Measurements from ENCODE around the gene GALNT17.
A peak's percentile ranks its signal among the peaks of the same experiment; 100 is the strongest.

Gene GALNT17

GRCh38 chr7:71286924-71287323, 155.0 kb downstream of the GALNT17 start:
- DNase-seq: no peak

GRCh38 chr7:71290452-71290851, 158.5 kb downstream of the GALNT17 start:
- DNase-seq: no peak

DNA sequence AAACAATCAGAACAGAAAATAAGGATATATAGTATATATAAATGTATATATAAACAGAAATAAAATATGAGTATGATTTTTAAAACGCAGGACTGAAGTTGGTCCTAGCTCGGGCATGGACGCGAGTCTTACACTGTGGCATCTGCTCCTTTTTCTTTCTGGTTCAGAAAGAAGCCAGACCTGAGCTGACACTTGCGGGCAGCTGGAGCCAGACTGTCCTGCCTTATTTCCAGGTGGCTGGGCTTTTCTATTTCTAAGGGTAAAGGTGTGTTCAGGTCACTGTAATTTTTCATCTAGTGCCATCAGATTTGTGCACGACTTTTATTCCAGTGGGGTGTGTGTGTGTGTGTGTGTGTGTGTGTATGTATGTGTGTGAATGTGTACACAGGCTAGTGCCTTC, 166.4 kb downstream of the GALNT17 start:
- no peak for DNase-seq

DNA sequence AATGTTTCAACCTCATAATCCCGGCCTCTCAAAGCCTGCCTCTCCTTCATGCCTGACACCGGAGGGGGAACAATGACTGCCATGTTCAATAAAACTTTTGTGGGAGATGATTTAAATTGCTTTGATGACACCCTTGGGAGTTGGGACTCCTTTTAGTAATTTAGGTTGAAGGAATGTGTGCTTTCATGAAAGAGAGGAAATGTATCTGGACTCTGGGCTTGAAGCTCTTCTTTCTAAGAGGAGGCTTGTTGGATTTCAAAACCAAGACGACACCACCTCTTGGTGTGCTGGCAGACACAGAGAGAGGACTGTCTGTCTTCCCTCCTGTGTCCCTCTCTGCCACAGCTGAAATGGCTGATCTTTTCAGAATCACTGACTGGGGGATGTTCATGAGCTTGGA, 168.1 kb downstream of the GALNT17 start:
- DNase-seq: peak; percentile 7

DNA sequence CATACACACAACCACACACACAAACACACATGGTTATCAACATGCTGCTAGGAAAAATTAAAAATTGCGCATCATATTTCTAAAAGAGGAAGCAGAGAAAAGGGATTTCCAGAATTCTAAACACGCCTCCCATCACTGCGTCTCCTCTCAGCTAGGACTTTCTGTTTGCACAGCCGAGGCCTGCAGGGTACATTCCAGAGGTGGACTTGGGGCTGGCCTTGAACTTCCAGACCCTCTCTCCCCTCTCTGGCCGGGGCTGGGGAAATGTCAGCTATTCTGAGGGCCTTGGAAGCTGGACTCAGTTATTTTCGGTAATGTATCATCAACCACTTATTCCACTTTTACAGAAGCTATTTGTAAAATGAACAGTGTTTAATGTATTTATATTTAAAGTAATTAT, 168.7 kb downstream of the GALNT17 start:
- DNase-seq: no peak

DNA sequence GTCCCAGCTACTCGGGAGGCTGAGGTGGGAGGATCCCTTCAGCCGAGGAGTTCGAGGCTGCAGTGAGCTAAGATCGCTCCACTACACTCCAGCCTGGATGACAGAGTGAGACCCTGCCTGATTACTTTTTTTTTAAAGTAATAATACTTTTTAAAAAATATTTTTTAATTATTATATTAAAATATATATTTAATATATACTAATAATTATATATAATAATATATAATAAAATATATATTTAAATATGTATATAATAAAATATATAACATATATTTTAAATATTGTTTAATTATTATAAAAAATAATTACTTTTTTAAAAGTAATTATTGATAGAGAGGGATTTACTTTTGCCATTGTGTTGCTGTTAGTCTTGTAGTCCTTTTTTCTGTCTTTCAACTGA, 169.2 kb downstream of the GALNT17 start:
- DNase-seq: no peak

DNA sequence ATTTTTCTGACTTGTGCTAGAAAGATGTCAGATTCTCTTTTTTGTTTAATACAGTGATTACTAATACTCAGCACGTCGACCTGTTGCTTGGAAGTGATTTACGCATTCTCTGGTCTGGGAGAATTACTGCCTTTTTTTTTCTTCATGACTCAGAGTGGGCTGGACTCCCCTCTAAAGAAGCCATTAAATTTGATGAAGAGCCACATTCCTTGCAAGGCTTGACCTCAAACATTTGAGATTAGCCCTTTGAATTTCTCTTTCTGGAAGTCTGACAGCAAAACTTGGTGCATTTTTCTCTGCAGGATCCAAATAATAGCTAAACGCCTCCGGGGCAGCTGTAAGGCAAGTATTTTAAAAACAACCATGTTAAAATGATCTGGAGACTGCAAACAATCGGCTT, 171.6 kb downstream of the GALNT17 start:
- no peak for DNase-seq

- no peak for DNase-seq
These were observed 176.2 kb downstream of the GALNT17 start for GRCh38 chr7:71308096-71308495.

GRCh38 chr7:71311576-71311975, 179.6 kb downstream of the GALNT17 start:
- DNase-seq: no peak

GRCh38 chr7:71312755-71313490, 181.0 kb downstream of the GALNT17 start:
- DNase-seq: no peak

DNA sequence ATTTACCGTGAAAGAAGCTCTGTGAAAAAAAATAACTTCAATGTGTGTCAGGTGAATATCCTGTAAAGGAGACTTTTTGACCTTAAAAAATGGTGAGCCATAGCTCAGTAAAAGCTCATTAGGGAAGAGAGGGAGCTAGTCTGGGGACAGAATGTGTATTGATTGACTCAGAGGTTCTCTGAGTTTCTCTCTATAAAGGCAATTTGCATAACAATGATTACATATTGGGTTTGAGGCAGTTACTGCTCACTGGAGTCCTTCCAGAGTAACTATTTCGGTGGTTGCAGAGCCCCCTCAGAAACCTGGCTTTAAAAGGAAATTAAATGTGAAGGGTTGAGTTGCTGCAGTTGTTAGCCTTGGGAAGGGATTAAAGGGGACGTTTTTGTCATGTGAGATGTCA, 181.6 kb downstream of the GALNT17 start:
- no peak for DNase-seq

- no peak for DNase-seq
These were observed 189.0 kb downstream of the GALNT17 start for GRCh38 chr7:71320916-71321315.

DNA sequence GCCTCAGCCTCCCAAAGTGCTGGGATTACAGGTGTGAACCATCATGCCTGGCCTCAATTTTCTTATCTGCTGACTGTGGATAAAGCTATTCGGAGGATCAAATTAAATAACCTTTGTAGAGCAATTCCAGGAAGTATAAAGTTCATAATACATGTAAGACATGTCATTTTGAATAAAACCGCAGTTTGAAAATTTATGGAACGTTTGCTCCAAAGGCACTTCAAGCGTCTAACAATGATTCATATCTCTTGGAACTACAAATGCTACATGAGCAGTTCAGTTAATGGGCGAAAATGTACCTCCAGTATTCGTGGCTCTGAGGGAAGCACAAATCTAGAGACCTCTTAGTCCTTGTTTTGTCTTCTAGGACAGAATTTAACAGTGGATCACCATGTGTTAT, 190.3 kb downstream of the GALNT17 start:
- DNase-seq: no peak

DNA sequence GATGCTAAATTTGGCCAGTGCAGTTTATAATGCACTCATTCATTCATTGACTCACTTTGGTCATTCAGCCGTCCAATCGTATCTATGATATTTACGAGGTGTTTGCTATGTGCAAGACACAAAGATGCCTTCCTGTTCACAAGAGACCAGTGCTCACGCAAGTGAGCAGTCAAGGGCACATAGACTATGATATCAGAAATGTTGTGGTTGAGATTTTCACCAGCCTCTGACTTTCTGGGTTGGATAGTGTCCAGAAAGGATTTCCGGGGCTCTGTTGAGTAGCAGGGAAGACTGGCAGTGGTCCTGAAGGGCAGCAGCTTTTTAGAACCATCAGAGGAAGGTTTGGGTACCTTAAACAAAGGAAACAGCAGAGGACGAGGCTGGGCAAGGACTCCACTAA, 191.8 kb downstream of the GALNT17 start:
- no peak for DNase-seq

- peak; percentile 3 for DNase-seq
These were observed 193.2 kb downstream of the GALNT17 start for GRCh38 chr7:71325151-71325550.

DNA sequence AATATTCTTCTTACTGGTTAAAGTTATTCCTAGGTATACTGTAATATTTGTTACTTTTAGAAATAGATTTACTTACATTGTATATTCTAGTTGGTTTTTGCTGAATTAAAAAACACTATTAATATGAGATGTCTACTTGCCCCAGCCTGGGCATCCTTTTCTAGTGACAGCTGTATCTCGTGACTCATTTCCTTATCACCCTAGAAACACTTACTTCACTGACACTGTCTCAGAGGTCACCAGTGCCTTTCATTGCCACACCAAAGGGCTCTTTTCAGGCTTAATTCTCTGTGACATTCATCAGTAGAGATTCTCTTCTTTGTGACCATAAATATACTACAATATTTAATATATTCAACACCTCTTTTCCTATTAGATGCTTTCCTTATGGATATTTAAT, 194.7 kb downstream of the GALNT17 start:
- no peak for DNase-seq

- DNase-seq: no peak
These were observed 196.0 kb downstream of the GALNT17 start for GRCh38 chr7:71327946-71328345.

GRCh38 chr7:71329030-71329660, 197.2 kb downstream of the GALNT17 start:
- no peak for DNase-seq

GRCh38 chr7:71332207-71332606, 200.3 kb downstream of the GALNT17 start:
- DNase-seq: no peak

- peak; percentile 78 for DNase-seq
These were observed 202.6 kb downstream of the GALNT17 start for GRCh38 chr7:71334541-71334940.

DNA sequence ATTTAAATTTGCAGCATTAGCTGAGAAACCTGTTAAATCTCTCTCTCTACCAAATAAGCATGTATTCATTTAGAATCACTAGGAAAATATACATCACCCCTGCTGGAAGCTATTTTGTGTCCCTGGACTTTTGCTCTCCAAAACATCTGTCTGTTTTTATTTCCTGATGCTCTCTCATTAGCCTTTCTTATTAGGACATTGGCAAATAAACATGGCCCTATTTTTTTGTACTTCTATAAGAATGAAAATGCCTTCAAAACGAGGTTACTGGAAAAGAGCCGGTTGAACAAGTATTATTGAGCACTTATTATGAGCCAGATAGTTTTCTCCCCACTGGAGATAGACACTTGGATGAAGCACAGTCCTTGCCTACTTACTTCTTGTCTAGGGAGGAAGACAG, 206.9 kb downstream of the GALNT17 start:
- DNase-seq: no peak

DNA sequence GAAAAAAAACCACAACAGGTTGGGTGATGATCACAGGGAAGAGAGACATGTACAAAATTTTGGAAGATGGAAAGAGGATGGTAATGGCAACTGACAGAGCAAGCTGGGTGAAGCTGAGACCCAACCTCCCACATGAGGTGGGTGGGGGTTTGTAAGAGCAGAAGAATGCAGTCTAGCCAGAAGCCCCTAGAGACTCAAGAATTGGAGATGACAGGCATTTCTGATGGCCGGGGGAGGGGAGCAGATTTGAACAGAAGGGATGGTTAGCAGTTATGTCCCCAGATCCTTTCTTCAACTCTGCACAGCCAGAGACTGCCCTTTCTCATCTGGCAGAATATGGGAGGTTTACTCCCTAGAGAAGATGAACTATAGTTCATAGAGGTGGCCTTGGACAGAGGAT, 208.0 kb downstream of the GALNT17 start:
- DNase-seq: no peak

DNA sequence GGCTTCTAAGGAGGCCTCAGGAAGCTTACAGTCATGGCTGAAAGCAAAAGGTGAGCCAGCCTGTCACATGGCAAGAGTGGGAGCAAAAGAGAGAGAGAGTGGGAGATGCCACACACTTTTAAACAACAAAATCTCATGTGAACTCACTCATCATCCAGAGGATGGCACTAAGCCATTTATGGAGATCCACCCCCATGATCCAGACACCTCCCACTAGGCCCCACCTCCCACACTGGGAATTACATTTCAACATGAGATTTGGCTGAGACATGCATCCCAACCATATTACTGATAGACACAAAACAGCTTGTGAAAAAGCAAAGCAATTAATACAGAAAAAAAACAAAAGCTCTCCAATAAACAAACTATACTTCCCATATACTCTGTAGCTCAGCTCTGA, 210.3 kb downstream of the GALNT17 start:
- DNase-seq: peak; percentile 17

DNA sequence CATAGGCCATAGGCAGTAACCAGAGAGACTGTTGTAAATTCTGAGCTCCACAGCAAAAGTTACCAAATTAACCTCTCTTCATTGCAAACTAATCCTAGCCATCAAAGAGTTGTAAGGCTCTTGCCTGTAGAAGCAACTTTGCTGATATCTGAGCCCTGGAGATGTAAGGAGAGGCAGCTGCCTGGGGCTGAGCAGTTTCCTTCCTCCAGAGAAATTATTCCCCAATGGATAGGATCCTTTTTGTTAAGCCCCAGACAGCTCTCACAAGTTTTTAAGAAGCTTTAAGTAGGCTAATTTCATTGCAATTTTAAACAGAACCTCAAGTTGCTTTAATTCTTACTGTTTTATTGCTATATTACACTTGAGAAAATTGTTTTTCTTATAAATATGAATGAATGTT, 211.1 kb downstream of the GALNT17 start:
- DNase-seq: peak; percentile 23

GRCh38 chr7:71343892-71344291, 211.9 kb downstream of the GALNT17 start:
- no peak for DNase-seq

Data from NCI-H82 (cell line).